ENCODE data around the gene TNF.

DNA sequence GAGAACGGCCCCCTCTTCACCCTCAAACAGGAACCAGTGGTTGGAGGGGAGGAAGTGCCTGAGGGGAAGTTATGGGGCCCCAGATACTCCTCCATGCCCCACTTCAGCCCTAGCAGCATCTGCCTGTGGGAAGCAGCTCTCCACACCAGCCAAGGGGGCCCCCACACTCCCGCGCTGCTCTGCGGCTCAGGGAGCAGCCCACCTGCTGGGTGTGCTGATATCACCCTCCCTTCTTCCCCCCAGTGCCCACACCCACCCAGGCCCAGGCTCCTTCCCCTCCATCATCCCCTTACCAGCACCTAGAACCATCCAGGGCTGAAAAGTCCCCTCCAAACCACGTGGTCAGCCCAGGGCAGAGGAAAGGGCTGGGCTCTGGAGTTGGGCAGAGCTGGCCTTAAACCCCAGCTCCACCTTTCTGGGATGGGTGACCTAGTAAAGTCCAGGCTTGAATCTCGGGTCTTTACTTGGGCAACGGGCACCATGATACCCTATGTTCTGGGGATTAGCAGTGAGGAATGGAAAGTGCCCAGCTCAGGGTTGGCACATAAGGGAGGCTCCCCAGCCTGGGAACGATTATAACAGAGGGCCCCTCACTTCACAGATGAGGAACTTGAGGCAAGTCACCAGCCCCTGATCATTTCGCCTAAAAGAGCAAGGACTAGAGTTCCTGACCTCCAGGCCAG, 11.4 kb downstream of the TNF start:
- TF ChIP-seq, protein P1, sequence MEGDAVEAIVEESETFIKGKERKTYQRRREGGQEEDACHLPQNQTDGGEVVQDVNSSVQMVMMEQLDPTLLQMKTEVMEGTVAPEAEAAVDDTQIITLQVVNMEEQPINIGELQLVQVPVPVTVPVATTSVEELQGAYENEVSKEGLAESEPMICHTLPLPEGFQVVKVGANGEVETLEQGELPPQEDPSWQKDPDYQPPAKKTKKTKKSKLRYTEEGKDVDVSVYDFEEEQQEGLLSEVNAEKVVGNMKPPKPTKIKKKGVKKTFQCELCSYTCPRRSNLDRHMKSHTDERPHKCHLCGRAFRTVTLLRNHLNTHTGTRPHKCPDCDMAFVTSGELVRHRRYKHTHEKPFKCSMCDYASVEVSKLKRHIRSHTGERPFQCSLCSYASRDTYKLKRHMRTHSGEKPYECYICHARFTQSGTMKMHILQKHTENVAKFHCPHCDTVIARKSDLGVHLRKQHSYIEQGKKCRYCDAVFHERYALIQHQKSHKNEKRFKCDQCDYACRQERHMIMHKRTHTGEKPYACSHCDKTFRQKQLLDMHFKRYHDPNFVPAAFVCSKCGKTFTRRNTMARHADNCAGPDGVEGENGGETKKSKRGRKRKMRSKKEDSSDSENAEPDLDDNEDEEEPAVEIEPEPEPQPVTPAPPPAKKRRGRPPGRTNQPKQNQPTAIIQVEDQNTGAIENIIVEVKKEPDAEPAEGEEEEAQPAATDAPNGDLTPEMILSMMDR (IDR thresholded peaks at IDR 0.05; ENCODE audit: extremely low read depth in 1 of 2, insufficient read depth in 1 of 2, low read depth in 1 of 2, low read length in 2 of 2): no peak
- TF ChIP-seq POLR2A (IDR thresholded peaks at IDR 0.05; ENCODE audit: low read depth, low read length) (no peak), EZH2 (IDR thresholded peaks at IDR 0.05; ENCODE audit: borderline replicate concordance, low read depth, low read length, severe bottlenecking) (no peak), POLR2AphosphoS5 (IDR thresholded peaks at IDR 0.05; ENCODE audit: insufficient read depth, low read depth, low read length) (no peak), JUN (IDR thresholded peaks at IDR 0.05; ENCODE audit: borderline replicate concordance, insufficient read depth, insufficient read length, low read depth) (no peak), MYC (IDR thresholded peaks at IDR 0.05; ENCODE audit: low read depth, low read length) (no peak), FOS (IDR thresholded peaks at IDR 0.05; ENCODE audit: borderline replicate concordance, insufficient read depth, low read length) (no peak), GATA2 (IDR thresholded peaks at IDR 0.05; ENCODE audit: insufficient read depth, insufficient read length, low read depth, low read length) (no peak)
- TF ChIP-seq, protein P2, sequence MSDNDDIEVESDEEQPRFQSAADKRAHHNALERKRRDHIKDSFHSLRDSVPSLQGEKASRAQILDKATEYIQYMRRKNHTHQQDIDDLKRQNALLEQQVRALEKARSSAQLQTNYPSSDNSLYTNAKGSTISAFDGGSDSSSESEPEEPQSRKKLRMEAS (IDR thresholded peaks at IDR 0.05; ENCODE audit: insufficient read depth, insufficient read length): no peak

Data from endothelial cell of umbilical vein (primary cell).